DOHH2 (cell line): ENCODE results near the gene INPPL1.

ENCODE experiments used
- H3F3A ChIP-seq: fragments of 200-600 bp; sonication (generic), shearing (Covaris generic); 2 replicates; pipeline ENCODE4 v1.6.0; 2016; ENCODE audit warnings: antibody characterized with exemption, mild to moderate bottlenecking; ENCODE audit not compliant: control insufficient read depth, insufficient read depth
- H3K27ac ChIP-seq: fragments of 200-600 bp; sonication (generic); 2 replicates; pipeline ENCODE4 v1.5.1; 2014; ENCODE audit warnings: low read depth, mild to moderate bottlenecking, low read length, moderate library complexity
- H3K27me3 ChIP-seq: fragments of 200-600 bp; sonication (generic); 2 replicates; pipeline ENCODE4 v1.6.1; 2014; ENCODE audit warnings: mild to moderate bottlenecking, low read length, mixed read lengths; ENCODE audit not compliant: control insufficient read depth
- H3K36me3 ChIP-seq: fragments of 200-600 bp; sonication (generic); 2 replicates; pipeline ENCODE4 v1.6.1; 2014; ENCODE audit warnings: mild to moderate bottlenecking, low read length, moderate library complexity, mixed read lengths; ENCODE audit not compliant: control insufficient read depth
- H3K4me1 ChIP-seq: fragments of 200-600 bp; sonication (generic); 2 replicates; pipeline ENCODE4 v1.6.1; 2014; ENCODE audit warnings: mild to moderate bottlenecking, low read length, mixed read lengths; ENCODE audit not compliant: control insufficient read depth
- H3K4me2 ChIP-seq: fragments of 200-600 bp; sonication (generic); 2 replicates; pipeline ENCODE4 v1.6.0; 2014; ENCODE audit warnings: mild to moderate bottlenecking, low read length, moderate library complexity
- H3K4me3 ChIP-seq: fragments of 200-600 bp; sonication (generic); 2 replicates; pipeline ENCODE4 v1.5.1; 2014; ENCODE audit warnings: mild to moderate bottlenecking, low read length, mixed read lengths
- H3K79me2 ChIP-seq: fragments of 200-600 bp; sonication (generic); 2 replicates; pipeline ENCODE4 v1.6.1; 2014; ENCODE audit warnings: mild to moderate bottlenecking, low read length, mixed read lengths; ENCODE audit not compliant: control insufficient read depth
- H3K9me2 ChIP-seq: fragments of 200-600 bp; sonication (generic); replicated peaks from 2 replicates; pipeline ENCODE4 v1.6.1; 2014; ENCODE audit warnings: mild to moderate bottlenecking, low read length, mixed read lengths; ENCODE audit not compliant: control insufficient read depth
- H3K9me3 ChIP-seq: fragments of 200-600 bp; sonication (generic); 2 replicates; pipeline ENCODE4 v1.6.1; 2014; ENCODE audit warnings: antibody characterized with exemption, low read length, mixed read lengths; ENCODE audit not compliant: control insufficient read depth, insufficient read depth
- H4K20me1 ChIP-seq: fragments of 200-600 bp; sonication (generic); 2 replicates; pipeline ENCODE4 v1.6.0; 2014; ENCODE audit warnings: low read depth, mild to moderate bottlenecking, antibody characterized with exemption, low read length, moderate library complexity; ENCODE audit not compliant: control insufficient read depth, insufficient read depth
- EZH2phosphoT487 ChIP-seq: fragments of 200-600 bp; sonication (generic); IDR thresholded peaks from 2 replicates; pipeline ENCODE4 v1.6.1; 2017; ENCODE audit warnings: borderline replicate concordance, mild to moderate bottlenecking, antibody characterized with exemption, low read length, moderate library complexity, mixed read lengths
- TF ChIP-seq, protein P1 (sequence below): fragments of 200-600 bp; sonication (generic); IDR thresholded peaks from one replicate; pipeline ENCODE4 v1.5.1; 2014; ENCODE audit warnings: antibody characterized with exemption, mild to moderate bottlenecking, low read depth, low read length; ENCODE audit not compliant: poor library complexity, severe bottlenecking

The INPPL1 gene

GRCh38 chr11:72280037-72280436 lies 55.5 kb downstream of the INPPL1 start:
- H3K9me3 ChIP-seq: no peaks in the 10 kb centered on the region
- TF ChIP-seq EZH2phosphoT487: no peak
- TF ChIP-seq, protein P1, sequence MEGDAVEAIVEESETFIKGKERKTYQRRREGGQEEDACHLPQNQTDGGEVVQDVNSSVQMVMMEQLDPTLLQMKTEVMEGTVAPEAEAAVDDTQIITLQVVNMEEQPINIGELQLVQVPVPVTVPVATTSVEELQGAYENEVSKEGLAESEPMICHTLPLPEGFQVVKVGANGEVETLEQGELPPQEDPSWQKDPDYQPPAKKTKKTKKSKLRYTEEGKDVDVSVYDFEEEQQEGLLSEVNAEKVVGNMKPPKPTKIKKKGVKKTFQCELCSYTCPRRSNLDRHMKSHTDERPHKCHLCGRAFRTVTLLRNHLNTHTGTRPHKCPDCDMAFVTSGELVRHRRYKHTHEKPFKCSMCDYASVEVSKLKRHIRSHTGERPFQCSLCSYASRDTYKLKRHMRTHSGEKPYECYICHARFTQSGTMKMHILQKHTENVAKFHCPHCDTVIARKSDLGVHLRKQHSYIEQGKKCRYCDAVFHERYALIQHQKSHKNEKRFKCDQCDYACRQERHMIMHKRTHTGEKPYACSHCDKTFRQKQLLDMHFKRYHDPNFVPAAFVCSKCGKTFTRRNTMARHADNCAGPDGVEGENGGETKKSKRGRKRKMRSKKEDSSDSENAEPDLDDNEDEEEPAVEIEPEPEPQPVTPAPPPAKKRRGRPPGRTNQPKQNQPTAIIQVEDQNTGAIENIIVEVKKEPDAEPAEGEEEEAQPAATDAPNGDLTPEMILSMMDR: no peak
- H4K20me1 ChIP-seq: no peaks in the 10 kb centered on the region
- H3K4me1 ChIP-seq: no peaks in the 10 kb centered on the region
- H3K9me2 ChIP-seq: no peaks in the 10 kb centered on the region
- H3K4me2 ChIP-seq: no peak overlapping the region
- H3K27me3 ChIP-seq: 0 out of 2 replicates have a peak, but pooled peaks cover 6% of the 10 kb centered on the region
- H3K36me3 ChIP-seq: no peaks in the 10 kb centered on the region
- no peaks in the 10 kb centered on the region for H3F3A ChIP-seq
- H3K27ac ChIP-seq: no peak overlapping the region
- H3K79me2 ChIP-seq: no peaks in the 10 kb centered on the region
- H3K4me3 ChIP-seq: no peak overlapping the region

GRCh38 chr11:72280726-72281315 lies 56.3 kb downstream of the INPPL1 start:
- Histone ChIP-seq H3K4me1 (no peaks in the 10 kb centered on the region), H3K36me3 (no peaks in the 10 kb centered on the region), H3K27me3 (0 out of 2 replicates have a peak, but pooled peaks cover 6% of the 10 kb centered on the region)

DNA sequence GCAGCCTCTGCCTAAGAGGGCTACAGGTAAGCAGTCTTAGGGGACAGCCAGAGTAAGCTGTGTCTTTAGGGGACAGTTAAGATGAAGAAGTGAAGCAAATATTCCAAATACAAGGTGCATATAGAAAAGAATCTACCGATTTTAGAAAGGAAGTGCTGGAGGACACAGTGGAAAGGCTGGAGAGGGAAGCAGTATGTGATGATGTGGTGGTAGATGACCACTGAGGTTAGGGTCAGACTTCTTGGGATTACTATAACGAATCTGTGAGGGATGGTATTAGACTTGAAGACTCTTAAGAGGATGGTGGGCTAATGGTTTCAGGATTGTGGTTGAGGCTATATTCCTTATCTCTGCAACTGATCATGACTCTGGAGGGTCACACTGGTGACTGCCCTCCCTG lies 59.4 kb downstream of the INPPL1 start:
- Histone ChIP-seq H3K9me2 (no peaks in the 10 kb centered on the region), H3K4me3 (no peak overlapping the region), H4K20me1 (no peaks in the 10 kb centered on the region), H3K4me1 (no peaks in the 10 kb centered on the region), H3K9me3 (no peaks in the 10 kb centered on the region), H3K27ac (no peak overlapping the region), H3K27me3 (0 out of 2 replicates have a peak, but pooled peaks cover 6% of the 10 kb centered on the region), H3K4me2 (no peak overlapping the region), H3K36me3 (no peaks in the 10 kb centered on the region), H3F3A (no peaks in the 10 kb centered on the region), H3K79me2 (no peaks in the 10 kb centered on the region)
- TF ChIP-seq, protein P1: no peak
- no peak for TF ChIP-seq EZH2phosphoT487

More at GRCh38 chr11:72280726-72281315, 56.3 kb downstream of the INPPL1 start:
- H3K4me2 ChIP-seq: no peak overlapping the region
- no peak for TF ChIP-seq EZH2phosphoT487
- TF ChIP-seq, protein P1: no peak
- no peak overlapping the region for H3K4me3 ChIP-seq
- H3K9me2 ChIP-seq: no peaks in the 10 kb centered on the region
- no peaks in the 10 kb centered on the region for H3F3A ChIP-seq
- no peaks in the 10 kb centered on the region for H3K9me3 ChIP-seq
- H3K79me2 ChIP-seq: no peaks in the 10 kb centered on the region
- no peak overlapping the region for H3K27ac ChIP-seq
- H4K20me1 ChIP-seq: no peaks in the 10 kb centered on the region
